Adipocyte (in vitro differentiated cells): Measurements from ENCODE around the gene ALS2.
A peak's percentile ranks its signal among the peaks of the same experiment; 100 is the strongest.
"Not testable (repeated sequence)": the region's sequence is repeated elsewhere in the genome, so short reads cannot be mapped to it uniquely, and the experiment has no call there.

Experiments used
- DNase-seq: peaks from one replicate; pipeline ENCODE4 v3.0.0-alpha.2; 2015; ENCODE audit warnings: low read depth
- H3K27me3 ChIP-seq: replicated peaks from 2 replicates; pipeline ENCODE4 v1.7.0; 2013; ENCODE audit warnings: mild to moderate bottlenecking, low read length, moderate library complexity; ENCODE audit not compliant: control insufficient read depth, insufficient read depth
- H3K36me3 ChIP-seq: 2 replicates; pipeline ENCODE4 v1.7.0; 2013; ENCODE audit warnings: low read length, mild to moderate bottlenecking, moderate library complexity; ENCODE audit not compliant: control insufficient read depth, insufficient read depth, severe bottlenecking
- H3K4me1 ChIP-seq: 2 replicates; pipeline ENCODE4 v1.7.0; 2013; ENCODE audit warnings: mild to moderate bottlenecking, low read length, moderate library complexity; ENCODE audit not compliant: control insufficient read depth, insufficient read depth
- H3K4me3 ChIP-seq: 2 replicates; pipeline ENCODE4 v1.7.0; 2013; ENCODE audit warnings: mild to moderate bottlenecking, low read length, moderate library complexity
- H3K9ac ChIP-seq: 2 replicates; pipeline ENCODE4 v1.7.0; 2013; ENCODE audit warnings: mild to moderate bottlenecking, low read length, moderate library complexity
- H3K9me3 ChIP-seq: 2 replicates; pipeline ENCODE4 v1.7.0; 2013; ENCODE audit warnings: mild to moderate bottlenecking, low read length, moderate library complexity; ENCODE audit not compliant: control insufficient read depth

The ALS2 gene

GRCh38 chr2:201674298-201674697 lies 106.4 kb downstream of the ALS2 start:
- no peak overlapping the region for H3K9ac ChIP-seq
- H3K4me1 ChIP-seq: no peaks in the 10 kb centered on the region
- no peak overlapping the region for H3K4me3 ChIP-seq
- no peaks in the 10 kb centered on the region for H3K36me3 ChIP-seq
- DNase-seq: no peak
- no peaks in the 10 kb centered on the region for H3K9me3 ChIP-seq
- H3K27me3 ChIP-seq: no peaks in the 10 kb centered on the region

- H3K9ac ChIP-seq: no peak overlapping the region
- no peaks in the 10 kb centered on the region for H3K4me1 ChIP-seq
- H3K4me3 ChIP-seq: no peak overlapping the region
- H3K27me3 ChIP-seq: no peaks in the 10 kb centered on the region
- no peaks in the 10 kb centered on the region for H3K9me3 ChIP-seq
- peak; percentile 3 for DNase-seq
- H3K36me3 ChIP-seq: no peaks in the 10 kb centered on the region
Measured at GRCh38 chr2:201673546-201673945, 107.2 kb downstream of the ALS2 start.

GRCh38 chr2:201671205-201671604 lies 109.5 kb downstream of the ALS2 start:
- H3K4me1 ChIP-seq, H3K9me3 ChIP-seq, H3K4me3 ChIP-seq, H3K9ac ChIP-seq, H3K27me3 ChIP-seq, H3K36me3 ChIP-seq, DNase-seq: not testable (repeated sequence)

- Histone ChIP-seq H3K9me3 (no peaks in the 10 kb centered on the region), H3K9ac (no peak overlapping the region)
Measured at GRCh38 chr2:201669865-201670264, 110.9 kb downstream of the ALS2 start.

GRCh38 chr2:201668402-201668910 lies 112.3 kb downstream of the ALS2 start:
- Histone ChIP-seq H3K9ac (no peak overlapping the region), H3K9me3 (no peaks in the 10 kb centered on the region), H3K27me3 (no peaks in the 10 kb centered on the region), H3K4me1 (peaks cover 5% of the 10 kb centered on the region), H3K4me3 (no peak overlapping the region), H3K36me3 (no peaks in the 10 kb centered on the region)
- no peak for DNase-seq

More at GRCh38 chr2:201669865-201670264, 110.9 kb downstream of the ALS2 start:
- H3K4me1 ChIP-seq: peaks cover 5% of the 10 kb centered on the region
- no peak for DNase-seq
- H3K4me3 ChIP-seq: no peak overlapping the region
- no peaks in the 10 kb centered on the region for H3K27me3 ChIP-seq
- no peaks in the 10 kb centered on the region for H3K36me3 ChIP-seq

- H3K9ac ChIP-seq: no peak overlapping the region
- DNase-seq: no peak
- no peaks in the 10 kb centered on the region for H3K9me3 ChIP-seq
- H3K4me3 ChIP-seq: no peak overlapping the region
- no peaks in the 10 kb centered on the region for H3K36me3 ChIP-seq
- no peaks in the 10 kb centered on the region for H3K27me3 ChIP-seq
- H3K4me1 ChIP-seq: peaks cover 8% of the 10 kb centered on the region
Measured at GRCh38 chr2:201664334-201664733, 116.4 kb downstream of the ALS2 start.

- H3K27me3 ChIP-seq: no peaks in the 10 kb centered on the region
- H3K9me3 ChIP-seq: no peaks in the 10 kb centered on the region
- H3K4me1 ChIP-seq: peaks cover 8% of the 10 kb centered on the region
- H3K4me3 ChIP-seq: no peak overlapping the region
- H3K9ac ChIP-seq: no peak overlapping the region
- H3K36me3 ChIP-seq: no peaks in the 10 kb centered on the region
- DNase-seq: no peak
Measured at GRCh38 chr2:201661366-201661765, 119.4 kb downstream of the ALS2 start.

GRCh38 chr2:201660293-201660895 lies 120.3 kb downstream of the ALS2 start:
- DNase-seq: no peak
- Histone ChIP-seq H3K36me3 (no peaks in the 10 kb centered on the region), H3K27me3 (no peaks in the 10 kb centered on the region), H3K9ac (no peak overlapping the region), H3K4me3 (no peak overlapping the region), H3K9me3 (no peaks in the 10 kb centered on the region), H3K4me1 (peaks cover 8% of the 10 kb centered on the region)

GRCh38 chr2:201656740-201657139 lies 124.0 kb downstream of the ALS2 start:
- Histone ChIP-seq H3K4me1 (peaks cover 30% of the 10 kb centered on the region), H3K9ac (no peak overlapping the region), H3K27me3 (no peaks in the 10 kb centered on the region), H3K36me3 (no peaks in the 10 kb centered on the region), H3K9me3 (no peaks in the 10 kb centered on the region), H3K4me3 (no peak overlapping the region)
- DNase-seq: no peak

GRCh38 chr2:201656102-201656501 lies 124.6 kb downstream of the ALS2 start:
- peaks cover 27% of the 10 kb centered on the region for H3K4me1 ChIP-seq
- H3K9ac ChIP-seq: no peak overlapping the region
- H3K27me3 ChIP-seq: no peaks in the 10 kb centered on the region
- no peaks in the 10 kb centered on the region for H3K36me3 ChIP-seq
- H3K9me3 ChIP-seq: no peaks in the 10 kb centered on the region
- DNase-seq: no peak
- H3K4me3 ChIP-seq: no peak overlapping the region

- peak overlapping the region; percentile 32 for H3K4me3 ChIP-seq
- H3K9ac ChIP-seq: peak overlapping the region; percentile 20
- no peaks in the 10 kb centered on the region for H3K27me3 ChIP-seq
- peak; percentile 86 for DNase-seq
- H3K4me1 ChIP-seq: peaks cover 27% of the 10 kb centered on the region
- no peaks in the 10 kb centered on the region for H3K9me3 ChIP-seq
- no peaks in the 10 kb centered on the region for H3K36me3 ChIP-seq
Measured at GRCh38 chr2:201654616-201655384, 125.9 kb downstream of the ALS2 start.
